ENCODE measurements around the gene ADGRD1.

ADGRD1 gene

DNA sequence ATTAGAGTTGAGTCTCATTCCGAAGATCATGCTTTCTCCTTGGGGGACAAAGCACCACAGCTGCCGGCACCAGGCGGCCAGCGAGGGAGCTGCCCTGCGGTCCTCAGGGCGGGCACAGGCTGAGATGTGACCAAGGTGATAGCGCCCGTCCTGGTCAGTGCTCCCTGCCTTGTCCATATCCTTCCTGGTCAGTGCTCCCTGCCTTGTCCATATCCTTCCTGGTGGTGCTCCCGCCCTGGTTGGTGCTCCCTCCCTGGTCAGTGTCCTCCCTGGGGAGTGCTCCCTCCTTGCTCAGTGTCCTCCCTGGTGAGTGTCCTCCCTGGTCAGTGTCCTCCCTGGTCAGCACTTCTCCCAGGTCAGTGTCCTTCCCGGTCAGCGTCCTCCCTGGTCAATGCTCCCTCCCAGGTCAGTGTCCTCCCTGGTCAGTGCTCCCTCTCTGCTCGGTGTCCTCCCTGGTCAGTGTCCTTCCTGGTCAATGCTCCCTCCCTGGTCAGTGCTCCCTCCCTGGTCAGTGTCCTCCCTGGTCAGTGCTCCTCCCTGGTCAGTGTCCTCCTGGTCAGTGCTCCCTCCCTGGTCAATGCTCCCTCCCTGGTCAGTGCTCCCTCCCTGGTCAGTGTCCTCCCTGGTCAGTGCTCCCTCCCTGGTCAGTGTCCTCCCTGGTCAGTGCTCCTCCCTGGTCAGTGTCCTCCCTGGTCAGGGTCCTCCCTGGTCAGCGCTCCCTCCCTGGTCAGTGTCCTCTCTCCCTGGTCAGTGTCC is 92.2 kb downstream of the ADGRD1 start:
- Histone ChIP-seq H3K4me3 (ENCODE audit: low read depth, low read length, poor library complexity, severe bottlenecking) (no peak overlapping the region), H3K79me2 (ENCODE audit: insufficient read depth, low read length) (no peaks in the 10 kb centered on the region), H3K36me3 (ENCODE audit: insufficient read depth, low read length) (no peaks in the 10 kb centered on the region), H3K27me3 (ENCODE audit: insufficient read depth, low read length) (no peaks in the 10 kb centered on the region), H3K27ac (ENCODE audit: low read depth, low read length, poor library complexity, severe bottlenecking) (no peak overlapping the region), H3K4me1 (ENCODE audit: insufficient read depth, low read length, severe bottlenecking) (no peaks in the 10 kb centered on the region), H3K4me2 (ENCODE audit: low read length) (no peak overlapping the region), H3K9me3 (ENCODE audit: low read length) (no peaks in the 10 kb centered on the region), H3F3A (ENCODE audit: insufficient read depth, low read length) (no peaks in the 10 kb centered on the region), H4K20me1 (ENCODE audit: insufficient read depth, low read length) (no peaks in the 10 kb centered on the region), H3K9me2 (ENCODE audit: low read depth, low read length) (no peaks in the 10 kb centered on the region), H2AFZ (ENCODE audit: low read length) (no peak overlapping the region), H3K9ac (ENCODE audit: low read length) (no peak overlapping the region)
- no peak for TF ChIP-seq CTCF (IDR thresholded peaks at IDR 0.05; ENCODE audit: low read length)
- no peak for TF ChIP-seq EZH2 (IDR thresholded peaks at IDR 0.05; ENCODE audit: borderline replicate concordance, low read length)

DNA sequence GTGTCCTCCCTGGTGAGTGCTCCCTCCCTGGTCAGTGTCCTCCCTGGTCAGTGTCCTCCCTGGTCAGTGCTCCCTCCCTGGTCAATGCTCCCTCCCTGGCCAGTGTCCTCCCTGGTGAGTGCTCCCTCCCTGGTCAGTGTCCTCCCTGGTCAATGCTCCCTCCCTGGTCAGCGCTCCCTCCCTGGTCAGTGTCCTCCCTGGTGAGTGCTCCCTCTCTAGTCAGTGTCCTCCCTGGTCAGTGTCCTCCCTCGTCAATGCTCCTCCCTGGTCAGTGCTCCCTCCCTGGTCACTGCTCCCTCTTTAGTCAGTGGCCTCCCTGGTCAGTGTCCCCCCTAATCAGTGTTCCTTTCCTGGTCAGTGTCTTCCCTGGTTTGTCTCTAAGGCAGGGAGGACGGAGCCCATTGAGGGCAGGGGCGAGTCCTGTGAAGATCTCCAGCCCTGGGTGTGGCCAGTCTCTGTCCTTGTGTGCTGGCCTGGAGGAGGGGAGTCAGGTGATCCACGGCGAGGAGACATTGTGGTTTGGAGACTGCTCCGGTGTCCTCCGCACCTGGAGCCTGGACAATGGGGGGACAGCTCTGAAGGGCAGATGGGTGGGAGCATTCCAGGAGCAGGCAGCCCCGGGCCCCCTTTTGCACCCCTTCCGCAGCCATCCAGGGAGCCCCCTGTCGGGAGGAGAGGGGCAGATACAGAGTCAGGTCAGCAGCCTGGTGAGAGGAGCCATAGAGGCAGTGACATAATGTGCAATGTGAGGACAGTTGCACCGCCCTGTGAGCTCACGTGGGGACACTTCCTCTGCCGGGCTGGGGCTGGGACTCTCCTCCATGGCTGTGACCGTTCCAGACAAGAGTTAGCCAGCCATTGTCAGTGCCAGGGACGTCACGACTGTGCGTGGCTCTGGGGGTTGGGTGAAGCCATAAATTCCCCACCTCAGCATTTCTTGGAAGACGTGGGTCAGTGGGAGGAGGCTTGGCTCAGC is 93.4 kb downstream of the ADGRD1 start:
- Histone ChIP-seq H2AFZ (ENCODE audit: low read length) (no peak overlapping the region), H3K36me3 (ENCODE audit: insufficient read depth, low read length) (no peaks in the 10 kb centered on the region), H3K9me2 (ENCODE audit: low read depth, low read length) (no peaks in the 10 kb centered on the region), H3F3A (ENCODE audit: insufficient read depth, low read length) (no peaks in the 10 kb centered on the region), H3K27me3 (ENCODE audit: insufficient read depth, low read length) (no peaks in the 10 kb centered on the region), H3K9ac (ENCODE audit: low read length) (no peak overlapping the region), H3K9me3 (ENCODE audit: low read length) (no peaks in the 10 kb centered on the region), H3K4me1 (ENCODE audit: insufficient read depth, low read length, severe bottlenecking) (no peaks in the 10 kb centered on the region), H3K4me3 (ENCODE audit: low read depth, low read length, poor library complexity, severe bottlenecking) (no peak overlapping the region), H3K79me2 (ENCODE audit: insufficient read depth, low read length) (no peaks in the 10 kb centered on the region), H4K20me1 (ENCODE audit: insufficient read depth, low read length) (no peaks in the 10 kb centered on the region), H3K27ac (ENCODE audit: low read depth, low read length, poor library complexity, severe bottlenecking) (no peak overlapping the region), H3K4me2 (ENCODE audit: low read length) (no peak overlapping the region)
- TF ChIP-seq EZH2 (IDR thresholded peaks at IDR 0.05; ENCODE audit: borderline replicate concordance, low read length) (no peak), CTCF (IDR thresholded peaks at IDR 0.05; ENCODE audit: low read length) (no peak)

- no peaks in the 10 kb centered on the region for H3K9me2 ChIP-seq (ENCODE audit: low read depth, low read length)
- H3K27me3 ChIP-seq (ENCODE audit: insufficient read depth, low read length): no peaks in the 10 kb centered on the region
- H3K79me2 ChIP-seq (ENCODE audit: insufficient read depth, low read length): no peaks in the 10 kb centered on the region
- H3K36me3 ChIP-seq (ENCODE audit: insufficient read depth, low read length): no peaks in the 10 kb centered on the region
- H3K4me1 ChIP-seq (ENCODE audit: insufficient read depth, low read length, severe bottlenecking): no peaks in the 10 kb centered on the region
- no peak for TF ChIP-seq CTCF (IDR thresholded peaks at IDR 0.05; ENCODE audit: low read length)
- TF ChIP-seq EZH2 (IDR thresholded peaks at IDR 0.05; ENCODE audit: borderline replicate concordance, low read length): no peak
- H2AFZ ChIP-seq (ENCODE audit: low read length): no peak overlapping the region
- no peaks in the 10 kb centered on the region for H4K20me1 ChIP-seq (ENCODE audit: insufficient read depth, low read length)
- H3K4me2 ChIP-seq (ENCODE audit: low read length): no peak overlapping the region
- H3K27ac ChIP-seq (ENCODE audit: low read depth, low read length, poor library complexity, severe bottlenecking): no peak overlapping the region
- no peaks in the 10 kb centered on the region for H3F3A ChIP-seq (ENCODE audit: insufficient read depth, low read length)
- H3K9me3 ChIP-seq (ENCODE audit: low read length): no peaks in the 10 kb centered on the region
- H3K4me3 ChIP-seq (ENCODE audit: low read depth, low read length, poor library complexity, severe bottlenecking): no peak overlapping the region
- no peak overlapping the region for H3K9ac ChIP-seq (ENCODE audit: low read length)
These were observed 94.3 kb downstream of the ADGRD1 start for GRCh38 chr12:131047789-131048610.

Data from OCI-LY1 (cell line).